Stomach (tissue), 4 donors: Measurements from ENCODE around the gene MERTK.

Experiments
- CTCF ChIP-seq, 7 experiments: fragments of 450-650 bp in 4 of 7; fragments of 200-600 bp in 3 of 7; sonication (generic) in 3 of 7; IDR thresholded peaks; one replicate each; pipeline ENCODE4 v1.5.1; 2016 to 2019; ENCODE audit warnings: antibody characterized with exemption in 7 of 7, control low read depth in 2 of 7, mild to moderate bottlenecking in 1 of 7
- POLR2A ChIP-seq, 4 donors: fragments of 450-650 bp; IDR thresholded peaks; one replicate each; pipeline ENCODE4 v1.6.1; 2016; ENCODE audit warnings: antibody characterized with exemption in 4 of 4, control low read depth in 2 of 4, mild to moderate bottlenecking in 1 of 4, moderate library complexity in 1 of 4
- POLR2AphosphoS5 ChIP-seq, 3 donors: sonication (generic); formaldehyde crosslinking; IDR thresholded peaks; one replicate each; pipeline ENCODE4 v1.6.1; 2016; ENCODE audit warnings: antibody characterized with exemption in 3 of 3

- TF ChIP-seq CTCF (IDR thresholded peaks at IDR 0.05) = no peak
- TF ChIP-seq POLR2A (IDR thresholded peaks at IDR 0.05) = no peak
- TF ChIP-seq POLR2AphosphoS5 (IDR thresholded peaks at IDR 0.05) = no peak
These were observed 43.1 kb downstream of the MERTK start for GRCh38 chr2:111941531-111941930.
